Thyroid gland (tissue), 4 donors: ENCODE data around the gene DOK6.

Experiments
- CTCF ChIP-seq, 6 experiments: fragments of 200-600 bp in 3 of 6; fragments of 450-650 bp in 3 of 6; sonication (generic) in 3 of 6; IDR thresholded peaks; one replicate each; pipeline ENCODE4 v1.5.1; 2016 to 2019; ENCODE audit warnings: antibody characterized with exemption in 6 of 6, mild to moderate bottlenecking in 2 of 6, inconsistent platforms in 1 of 6, moderate library complexity in 1 of 6
- POLR2A ChIP-seq, 2 donors: fragments of 450-650 bp; IDR thresholded peaks; one replicate each; pipeline ENCODE4 v1.6.1; 2017; ENCODE audit warnings: antibody characterized with exemption in 2 of 2, mild to moderate bottlenecking in 2 of 2, moderate library complexity in 1 of 2

- TF ChIP-seq POLR2A (IDR thresholded peaks at IDR 0.05) (no peak), CTCF (IDR thresholded peaks at IDR 0.05) (no peak)
Measured at GRCh38 chr18:69874058-69874457, 473.4 kb downstream of the DOK6 start.
